A673 (cell line): ENCODE measurements around the gene PAQR7. TPM values are rescaled to one million over a fixed set of nuclear protein-coding genes. Genes with fewer than 3 reads are reported as not detected.

Experiments used
- BruUV-seq: library from RNA; stranded (reverse); fragments of 400-500 nt; replicated peaks from 2 replicates; lab custom pipeline; 2021; lab: Mats Ljungman, UMichigan
- CTCF ChIA-PET: fragments of 300-600 bp; sonication (Branson Sonifier 250); formaldehyde crosslinking; loops from one replicate; lab custom pipeline; 2022; ENCODE audit warnings: antibody characterized with exemption; lab: Charles Lee
- POLR2A ChIA-PET: fragments of 300-600 bp; sonication (Branson Sonifier 250); formaldehyde crosslinking; loops from one replicate; lab custom pipeline; 2022; ENCODE audit warnings: antibody characterized with exemption; ENCODE audit not compliant: low non-redundant PET; lab: Charles Lee
- DNase-seq: peaks from one replicate; pipeline ENCODE4 v3.0.0-alpha.2; 2015; ENCODE audit warnings: low spot score
- H3K27ac ChIP-seq: fragments of 200-600 bp; sonication (generic); 2 replicates; pipeline ENCODE4 v1.5.1; 2016; ENCODE audit warnings: mixed run types, low read depth, mild to moderate bottlenecking, mixed read lengths, antibody characterized with exemption, low read length; ENCODE audit not compliant: poor library complexity, severe bottlenecking
- H3K27me3 ChIP-seq: fragments of 200-600 bp; sonication (generic); replicated peaks from 2 replicates; pipeline ENCODE4 v1.6.1; 2017; ENCODE audit warnings: mixed run types, low read depth, mild to moderate bottlenecking, mixed read lengths, antibody characterized with exemption, low read length; ENCODE audit not compliant: insufficient read depth, poor library complexity
- H3K36me3 ChIP-seq: fragments of 200-600 bp; sonication (generic); 2 replicates; pipeline ENCODE4 v1.6.1; 2016; ENCODE audit warnings: mixed run types, mild to moderate bottlenecking, mixed read lengths, antibody characterized with exemption, low read length; ENCODE audit not compliant: insufficient read depth, poor library complexity, severe bottlenecking
- H3K4me1 ChIP-seq: fragments of 200-600 bp; sonication (generic); 2 replicates; pipeline ENCODE4 v1.6.1; 2017; ENCODE audit warnings: mixed run types, mild to moderate bottlenecking, mixed read lengths, antibody characterized with exemption, low read length; ENCODE audit not compliant: insufficient read depth, poor library complexity, severe bottlenecking
- H3K4me3 ChIP-seq: fragments of 200-600 bp; sonication (generic); 2 replicates; pipeline ENCODE4 v1.5.1; 2016; ENCODE audit warnings: low read depth, mixed run types, mild to moderate bottlenecking, mixed read lengths, low read length; ENCODE audit not compliant: poor library complexity, severe bottlenecking
- H3K9me3 ChIP-seq: fragments of 200-600 bp; sonication (generic); 2 replicates; pipeline ENCODE4 v1.6.1; 2016; ENCODE audit warnings: mixed run types, low read depth, mild to moderate bottlenecking, mixed read lengths, antibody characterized with exemption, low read length; ENCODE audit not compliant: poor library complexity, severe bottlenecking
- EZH2 ChIP-seq: fragments of 200-600 bp; sonication (generic); IDR thresholded peaks from 2 replicates; pipeline ENCODE4 v1.6.1; 2017; ENCODE audit warnings: borderline replicate concordance, low read depth, mild to moderate bottlenecking, mixed read lengths, antibody characterized with exemption, low read length; ENCODE audit not compliant: poor library complexity, severe bottlenecking
- intact Hi-C: fragments of 100-400 bp; cut with micrococcal nuclease; formaldehyde crosslinking; loops from one replicate; pipeline ENCODE4 v1.10.0; 2022; ENCODE audit not compliant: unreplicated experiment
- total RNA-seq: library from RNA; stranded (reverse); gene quantifications from 2 replicates; pipeline ENCODE4 v1.2.3, GENCODE V29; 2021
- TF ChIP-seq, protein P1 (sequence below): fragments of 300-800, 200-600 bp; sonication (generic); conservative IDR thresholded peaks from 2 replicates; pipeline ENCODE4 v1.5.1; 2017; ENCODE audit warnings: low read depth, mild to moderate bottlenecking, antibody characterized with exemption, low read length, moderate library complexity, mixed read lengths

The PAQR7 gene
- total RNA-seq, 1 experiment from 2014 or later = 2.9 TPM

- intact Hi-C loops = no loop called here
- no peak for TF ChIP-seq EZH2
- TF ChIP-seq, protein P1, sequence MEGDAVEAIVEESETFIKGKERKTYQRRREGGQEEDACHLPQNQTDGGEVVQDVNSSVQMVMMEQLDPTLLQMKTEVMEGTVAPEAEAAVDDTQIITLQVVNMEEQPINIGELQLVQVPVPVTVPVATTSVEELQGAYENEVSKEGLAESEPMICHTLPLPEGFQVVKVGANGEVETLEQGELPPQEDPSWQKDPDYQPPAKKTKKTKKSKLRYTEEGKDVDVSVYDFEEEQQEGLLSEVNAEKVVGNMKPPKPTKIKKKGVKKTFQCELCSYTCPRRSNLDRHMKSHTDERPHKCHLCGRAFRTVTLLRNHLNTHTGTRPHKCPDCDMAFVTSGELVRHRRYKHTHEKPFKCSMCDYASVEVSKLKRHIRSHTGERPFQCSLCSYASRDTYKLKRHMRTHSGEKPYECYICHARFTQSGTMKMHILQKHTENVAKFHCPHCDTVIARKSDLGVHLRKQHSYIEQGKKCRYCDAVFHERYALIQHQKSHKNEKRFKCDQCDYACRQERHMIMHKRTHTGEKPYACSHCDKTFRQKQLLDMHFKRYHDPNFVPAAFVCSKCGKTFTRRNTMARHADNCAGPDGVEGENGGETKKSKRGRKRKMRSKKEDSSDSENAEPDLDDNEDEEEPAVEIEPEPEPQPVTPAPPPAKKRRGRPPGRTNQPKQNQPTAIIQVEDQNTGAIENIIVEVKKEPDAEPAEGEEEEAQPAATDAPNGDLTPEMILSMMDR = no peak
- CTCF ChIA-PET = no interaction called here
- POLR2A ChIA-PET = interaction anchor here (0.6 kb wide), 1 partner anchor 13 kb away, joined by 3 read pairs; no protein-coding TSS in a partner anchor
- Histone ChIP-seq H3K27me3 (no peaks in the 10 kb centered on the region), H3K27ac (no peak overlapping the region), H3K4me1 (peaks cover 7% of the 10 kb centered on the region), H3K4me3 (no peak overlapping the region), H3K9me3 (no peaks in the 10 kb centered on the region), H3K36me3 (peaks cover 72% of the 10 kb centered on the region)
- no TSS peak for BruUV-seq
- DNase-seq = no peak
These were observed 46.5 kb downstream of the PAQR7 start for GRCh38 chr1:25829046-25829445.

- CTCF ChIA-PET = no interaction called here
- Histone ChIP-seq H3K27ac (no peak overlapping the region), H3K36me3 (peaks cover 67% of the 10 kb centered on the region), H3K9me3 (no peaks in the 10 kb centered on the region), H3K4me3 (no peak overlapping the region), H3K4me1 (peaks cover 7% of the 10 kb centered on the region), H3K27me3 (no peaks in the 10 kb centered on the region)
- TF ChIP-seq, protein P1 = no peak
- TF ChIP-seq EZH2 = no peak
- POLR2A ChIA-PET = no interaction called here
- no TSS peak for BruUV-seq
- no peak for DNase-seq
- intact Hi-C loops = no loop called here
These were observed 47.0 kb downstream of the PAQR7 start for GRCh38 chr1:25828491-25828890.

DNA sequence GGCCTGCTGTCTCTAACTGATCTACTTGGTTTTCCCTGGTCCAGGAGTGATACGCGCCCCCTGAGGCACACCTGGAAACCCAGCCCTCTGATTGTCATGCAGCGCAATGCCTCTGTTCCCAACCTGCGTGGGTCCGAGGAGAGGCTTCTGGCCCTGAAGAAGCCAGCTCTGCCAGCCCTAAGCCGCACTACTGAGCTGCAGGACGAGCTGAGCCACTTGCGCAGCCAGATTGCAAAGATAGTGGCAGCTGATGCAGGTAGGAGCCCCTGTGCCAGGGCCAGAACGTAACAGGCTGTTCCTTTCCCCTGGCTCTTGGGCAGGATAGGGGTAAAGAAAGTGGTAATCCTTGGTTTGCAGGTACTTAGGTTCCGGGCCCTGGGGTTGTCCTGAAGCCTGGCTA is 48.9 kb downstream of the PAQR7 start:
- Histone ChIP-seq H3K9me3 (no peaks in the 10 kb centered on the region), H3K27me3 (no peaks in the 10 kb centered on the region), H3K36me3 (peaks cover 47% of the 10 kb centered on the region), H3K4me3 (no peak overlapping the region), H3K4me1 (no peaks in the 10 kb centered on the region), H3K27ac (no peak overlapping the region)
- DNase-seq = no peak
- intact Hi-C loops = no loop called here
- BruUV-seq = no TSS peak
- TF ChIP-seq, protein P1 = no peak
- TF ChIP-seq EZH2 = no peak
- POLR2A ChIA-PET = no interaction called here
- CTCF ChIA-PET = no interaction called here
